MCF 10A (cell line): ENCODE measurements around the gene BUD23. TPM values are rescaled to one million over a fixed set of nuclear protein-coding genes. Genes with fewer than 3 reads are reported as not detected.

ENCODE experiments used
- BruUV-seq: library from RNA; stranded (reverse); fragments of 400-500 nt; replicated peaks from 2 replicates; lab custom pipeline; 2021; lab: Mats Ljungman, UMichigan
- CTCF ChIA-PET: fragments of 300-600 bp; sonication (Branson Sonifier 250); formaldehyde crosslinking; extraction: SDS; loops from one replicate; lab custom pipeline; 2021; ENCODE audit warnings: antibody characterized with exemption, inconsistent platforms; lab: Yijun Ruan, JAX
- POLR2A ChIA-PET: fragments of 300-600, 350-650 bp; sonication (Branson Sonifier 250); formaldehyde crosslinking; extraction: SDS; loops from one replicate; lab custom pipeline; 2020; ENCODE audit warnings: antibody characterized with exemption, inconsistent platforms; lab: Yijun Ruan, JAX
- DNase-seq: peaks from one replicate; pipeline ENCODE4 v3.0.0-alpha.2; 2018; ENCODE audit not compliant: unreplicated experiment
- H3K27ac Mint-ChIP-seq: one replicate; pipeline ENCODE4 v1.8.0; 2022; ENCODE audit warnings: mild to moderate bottlenecking, low read depth, mixed read lengths; ENCODE audit not compliant: unreplicated experiment
- H3K27me3 Mint-ChIP-seq: one replicate; pipeline ENCODE4 v1.8.0; 2022; ENCODE audit warnings: mixed read lengths; ENCODE audit not compliant: insufficient read depth, unreplicated experiment
- H3K36me3 Mint-ChIP-seq: one replicate; pipeline ENCODE4 v1.8.0; 2022; ENCODE audit warnings: mild to moderate bottlenecking, moderate library complexity, mixed read lengths; ENCODE audit not compliant: insufficient read depth, unreplicated experiment
- H3K4me1 Mint-ChIP-seq: one replicate; pipeline ENCODE4 v1.8.0; 2022; ENCODE audit warnings: mixed read lengths; ENCODE audit not compliant: insufficient read depth, unreplicated experiment
- H3K4me3 Mint-ChIP-seq: one replicate; pipeline ENCODE4 v1.8.0; 2022; ENCODE audit warnings: mild to moderate bottlenecking, moderate library complexity, mixed read lengths; ENCODE audit not compliant: unreplicated experiment
- H3K9me3 Mint-ChIP-seq: one replicate; pipeline ENCODE4 v1.8.0; 2022; ENCODE audit warnings: mixed read lengths; ENCODE audit not compliant: unreplicated experiment
- intact Hi-C: fragments of 100-400 bp; cut with micrococcal nuclease; formaldehyde crosslinking; loops from 2 replicates; pipeline ENCODE4 v1.14.1; 2022
- total RNA-seq: library from RNA; stranded (reverse); gene quantifications from 2 replicates; pipeline ENCODE4 v1.2.3, GENCODE V29; 2022
- TF ChIP-seq, protein P1 (sequence below): fragments of 200-600 bp; IDR thresholded peaks from one replicate; pipeline ENCODE4 v1.8.0; 2022; ENCODE audit warnings: antibody characterized with exemption, mild to moderate bottlenecking; ENCODE audit not compliant: unreplicated experiment

Gene BUD23
- total RNA-seq, 1 experiment from 2014 or later: 81.9 TPM

DNA sequence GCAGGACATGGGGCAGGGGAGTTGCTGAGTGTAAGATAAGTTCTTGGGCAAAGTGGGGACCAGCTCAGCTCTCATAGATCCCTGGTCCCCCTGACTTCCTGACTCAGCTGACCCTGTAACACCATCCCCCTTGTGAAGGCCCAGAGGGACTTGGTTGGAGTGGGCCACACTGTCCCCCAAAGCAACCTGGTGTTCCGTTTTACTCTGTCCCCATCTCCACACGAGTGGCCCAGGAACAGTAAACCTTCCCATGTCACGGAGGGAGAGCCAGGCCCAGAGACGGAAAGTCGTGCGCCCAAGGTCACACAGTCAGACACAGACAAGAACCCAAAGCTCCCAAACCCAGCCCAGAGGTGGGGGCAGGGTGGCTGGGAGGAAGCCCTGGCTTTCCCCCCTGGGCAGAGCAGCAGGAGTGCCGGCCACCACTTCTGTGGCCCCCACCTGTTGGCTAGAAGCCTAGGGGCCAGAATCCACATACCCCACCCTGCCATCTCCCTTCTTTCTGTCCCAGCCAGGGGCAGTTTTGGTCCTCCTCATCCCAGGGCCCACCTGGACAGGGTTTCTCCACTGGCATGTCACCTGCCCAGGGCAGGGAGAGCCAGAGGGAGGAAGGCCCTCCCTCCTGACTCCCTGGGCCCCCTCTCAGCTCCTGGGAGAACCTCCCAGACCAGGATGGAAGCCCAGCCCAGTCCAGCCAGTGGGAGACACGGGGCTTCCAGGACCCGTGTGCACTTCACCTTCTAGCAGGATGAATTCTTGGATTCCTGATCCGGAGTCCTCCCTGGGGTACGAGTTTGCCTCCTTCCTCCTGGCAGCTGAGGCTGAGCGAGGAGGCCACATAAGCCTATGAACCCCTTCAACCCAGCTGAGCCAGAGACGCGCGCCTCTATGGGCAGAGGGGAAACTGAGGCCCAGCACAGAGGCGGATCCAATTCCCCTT is 36.3 kb upstream of the BUD23 start:
- POLR2A ChIA-PET: no interaction called here
- Mint-ChIP-seq H3K36me3 (no peaks in the 10 kb centered on the region), H3K9me3 (peaks cover 1% of the 10 kb centered on the region), H3K4me1 (peaks cover 16% of the 10 kb centered on the region), H3K27ac (no peak overlapping the region), H3K4me3 (no peak overlapping the region), H3K27me3 (peaks cover 26% of the 10 kb centered on the region)
- CTCF ChIA-PET: interaction anchor here (0.6 to 1.4 kb wide), 6 partner anchors 14 to 209 kb away, joined by 3 to 5 read pairs (median 3); no protein-coding TSS in a partner anchor
- BruUV-seq: no TSS peak
- intact Hi-C loops: no loop called here
- DNase-seq: no peak
- TF ChIP-seq, protein P1, sequence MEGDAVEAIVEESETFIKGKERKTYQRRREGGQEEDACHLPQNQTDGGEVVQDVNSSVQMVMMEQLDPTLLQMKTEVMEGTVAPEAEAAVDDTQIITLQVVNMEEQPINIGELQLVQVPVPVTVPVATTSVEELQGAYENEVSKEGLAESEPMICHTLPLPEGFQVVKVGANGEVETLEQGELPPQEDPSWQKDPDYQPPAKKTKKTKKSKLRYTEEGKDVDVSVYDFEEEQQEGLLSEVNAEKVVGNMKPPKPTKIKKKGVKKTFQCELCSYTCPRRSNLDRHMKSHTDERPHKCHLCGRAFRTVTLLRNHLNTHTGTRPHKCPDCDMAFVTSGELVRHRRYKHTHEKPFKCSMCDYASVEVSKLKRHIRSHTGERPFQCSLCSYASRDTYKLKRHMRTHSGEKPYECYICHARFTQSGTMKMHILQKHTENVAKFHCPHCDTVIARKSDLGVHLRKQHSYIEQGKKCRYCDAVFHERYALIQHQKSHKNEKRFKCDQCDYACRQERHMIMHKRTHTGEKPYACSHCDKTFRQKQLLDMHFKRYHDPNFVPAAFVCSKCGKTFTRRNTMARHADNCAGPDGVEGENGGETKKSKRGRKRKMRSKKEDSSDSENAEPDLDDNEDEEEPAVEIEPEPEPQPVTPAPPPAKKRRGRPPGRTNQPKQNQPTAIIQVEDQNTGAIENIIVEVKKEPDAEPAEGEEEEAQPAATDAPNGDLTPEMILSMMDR: no peak

DNA sequence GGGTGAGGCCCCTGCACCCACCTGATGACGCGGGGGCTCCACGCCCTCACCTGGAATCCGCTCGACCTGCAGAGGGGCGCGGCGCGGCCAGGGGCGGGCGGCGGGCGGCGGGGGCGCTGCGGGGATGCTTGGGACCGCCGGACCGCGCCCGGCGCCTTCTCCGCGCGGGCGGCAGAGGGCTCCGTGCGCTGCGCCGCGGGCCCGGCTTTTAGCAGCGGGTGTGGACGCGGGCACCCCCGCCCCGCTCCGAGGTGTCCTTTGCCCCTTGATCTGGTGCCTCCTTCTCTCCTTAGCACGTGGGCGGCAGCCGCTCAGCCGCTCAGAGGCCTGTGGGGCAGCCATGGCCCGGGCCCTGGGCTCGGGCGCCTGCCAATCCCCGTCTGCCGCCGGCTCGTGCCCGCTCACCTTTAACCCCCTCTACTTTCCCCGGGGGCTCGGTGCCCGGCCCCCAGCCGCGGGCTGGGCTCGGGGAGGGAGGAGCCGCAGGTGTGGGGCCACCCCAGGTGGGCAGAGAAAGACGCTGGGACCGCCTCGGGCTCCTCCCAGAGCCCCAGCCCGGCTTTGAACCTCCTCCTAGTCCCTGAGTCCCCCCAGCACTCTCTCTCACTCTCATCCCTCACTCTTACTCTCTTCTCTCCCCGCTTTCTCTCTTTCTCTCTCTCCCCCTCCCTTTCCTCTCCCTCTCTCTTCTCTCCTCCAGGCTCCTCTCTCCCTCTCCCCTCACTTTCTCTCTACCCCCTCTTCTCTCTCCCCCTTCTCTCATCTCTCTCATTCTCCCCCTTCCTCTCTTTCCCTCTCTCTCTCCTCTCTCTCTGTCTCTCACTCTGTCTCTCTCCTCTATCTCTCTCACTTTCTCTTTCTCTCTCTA is 35.4 kb upstream of the BUD23 start:
- Mint-ChIP-seq H3K36me3 (no peaks in the 10 kb centered on the region), H3K4me3 (peak overlapping the region; percentile 46), H3K4me1 (peaks cover 16% of the 10 kb centered on the region), H3K27ac (peak overlapping the region; percentile 22), H3K27me3 (peaks cover 35% of the 10 kb centered on the region), H3K9me3 (no peaks in the 10 kb centered on the region)
- CTCF ChIA-PET: no interaction called here
- TF ChIP-seq, protein P1: no peak
- intact Hi-C loops: no loop called here
- POLR2A ChIA-PET: no interaction called here
- DNase-seq: no peak
- no TSS peak for BruUV-seq

DNA sequence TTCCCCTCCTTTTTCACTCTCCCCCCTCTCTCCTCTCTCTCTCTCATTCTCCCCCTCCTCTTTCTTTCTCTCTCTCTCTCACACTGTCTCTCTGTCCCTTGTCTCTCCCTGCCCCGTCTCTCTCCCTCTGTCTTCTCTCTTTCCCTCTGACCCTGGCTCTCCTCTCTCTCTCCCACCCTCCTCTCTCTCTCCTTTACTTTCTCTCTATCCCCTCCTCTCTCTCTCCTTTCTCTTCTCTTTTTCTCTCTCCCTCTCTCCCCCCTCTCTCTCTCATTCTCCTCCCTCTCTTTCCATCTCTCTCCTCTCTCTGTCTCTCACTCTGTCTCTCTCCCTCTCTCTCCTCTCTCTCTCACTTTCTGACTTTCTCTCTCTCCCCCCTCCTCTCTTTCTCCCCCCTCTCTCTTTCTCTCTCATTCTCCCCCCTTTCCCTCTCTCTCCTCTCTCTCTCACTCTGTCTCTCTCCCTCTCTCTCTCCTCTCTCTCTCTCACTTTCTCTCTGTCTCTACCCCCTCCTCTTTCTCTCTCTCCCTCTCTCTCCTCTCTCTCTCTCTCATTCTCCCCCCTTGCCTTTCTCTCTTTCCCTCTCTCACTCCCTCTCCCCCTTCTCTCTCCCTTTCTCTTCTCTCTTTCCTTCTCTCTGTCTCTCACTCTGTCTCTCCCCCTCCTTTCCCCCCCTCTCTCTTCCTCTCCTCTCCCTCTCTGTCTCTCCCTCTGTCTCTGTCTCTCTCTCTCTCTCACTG is 34.6 kb upstream of the BUD23 start:
- no peaks in the 10 kb centered on the region for H3K36me3 Mint-ChIP-seq
- POLR2A ChIA-PET: no interaction called here
- TF ChIP-seq, protein P1: no peak
- H3K4me3 Mint-ChIP-seq: peak overlapping the region; percentile 46
- CTCF ChIA-PET: no interaction called here
- no TSS peak for BruUV-seq
- intact Hi-C loops: no loop called here
- peaks cover 39% of the 10 kb centered on the region for H3K27me3 Mint-ChIP-seq
- H3K9me3 Mint-ChIP-seq: no peaks in the 10 kb centered on the region
- peaks cover 16% of the 10 kb centered on the region for H3K4me1 Mint-ChIP-seq
- DNase-seq: no peak
- H3K27ac Mint-ChIP-seq: peak overlapping the region; percentile 22
